GM19397 (cell line): ENCODE data around the gene CDX1.

Experiments used
- ATAC-seq: cut with Tn5 transposase; IDR thresholded peaks from one replicate; pipeline ENCODE4 v1.9.1; 2021; ENCODE audit warnings: mild to moderate bottlenecking, moderate library complexity; ENCODE audit not compliant: unreplicated experiment

Gene CDX1

GRCh38 chr5:150203832-150204589 lies 37.4 kb downstream of the CDX1 start:
- no peak for ATAC-seq

GRCh38 chr5:150204590-150204960 lies 38.0 kb downstream of the CDX1 start:
- no peak for ATAC-seq

- ATAC-seq: no peak
These were observed 39.7 kb downstream of the CDX1 start for GRCh38 chr5:150206098-150206778.

GRCh38 chr5:150206779-150207115 lies 40.2 kb downstream of the CDX1 start:
- no peak for ATAC-seq

GRCh38 chr5:150208187-150209098 lies 41.9 kb downstream of the CDX1 start:
- no peak for ATAC-seq

GRCh38 chr5:150209099-150209635 lies 42.6 kb downstream of the CDX1 start:
- ATAC-seq: no peak

- ATAC-seq: no peak
These were observed 44.1 kb downstream of the CDX1 start for GRCh38 chr5:150210644-150211043.

GRCh38 chr5:150211156-150212030 lies 44.8 kb downstream of the CDX1 start:
- ATAC-seq: no peak

GRCh38 chr5:150213530-150213929 lies 47.0 kb downstream of the CDX1 start:
- ATAC-seq: no peak

GRCh38 chr5:150214289-150214688 lies 47.7 kb downstream of the CDX1 start:
- no peak for ATAC-seq

GRCh38 chr5:150215979-150216944 lies 49.7 kb downstream of the CDX1 start:
- no peak for ATAC-seq

GRCh38 chr5:150217038-150217437 lies 50.5 kb downstream of the CDX1 start:
- no peak for ATAC-seq

- ATAC-seq: no peak
These were observed 51.5 kb downstream of the CDX1 start for GRCh38 chr5:150217873-150218692.

GRCh38 chr5:150218693-150219035 lies 52.1 kb downstream of the CDX1 start:
- no peak for ATAC-seq

- no peak for ATAC-seq
These were observed 52.6 kb downstream of the CDX1 start for GRCh38 chr5:150219142-150219541.

GRCh38 chr5:150219861-150220260 lies 53.3 kb downstream of the CDX1 start:
- ATAC-seq: no peak

- ATAC-seq: no peak
These were observed 54.9 kb downstream of the CDX1 start for GRCh38 chr5:150221471-150221870.

- ATAC-seq: no peak
These were observed 56.3 kb downstream of the CDX1 start for GRCh38 chr5:150222906-150223305.
